HG03066 (cell line): Measurements from ENCODE around the gene ADAMTS8.
"Not testable (repeated sequence)": the region's sequence is repeated elsewhere in the genome, so short reads cannot be mapped to it uniquely, and the experiment has no call there.

Source experiments
- ATAC-seq: cut with Tn5 transposase; IDR thresholded peaks from one replicate; pipeline ENCODE4 v1.9.1; 2021; ENCODE audit warnings: low read depth; ENCODE audit not compliant: unreplicated experiment

The ADAMTS8 gene

GRCh38 chr11:130439160-130439519 is 10.7 kb upstream of the ADAMTS8 start:
- no peak for ATAC-seq

GRCh38 chr11:130438401-130439159 is 10.2 kb upstream of the ADAMTS8 start:
- not testable (repeated sequence) for ATAC-seq

GRCh38 chr11:130437848-130438247 is 9.4 kb upstream of the ADAMTS8 start:
- ATAC-seq, result no peak

DNA sequence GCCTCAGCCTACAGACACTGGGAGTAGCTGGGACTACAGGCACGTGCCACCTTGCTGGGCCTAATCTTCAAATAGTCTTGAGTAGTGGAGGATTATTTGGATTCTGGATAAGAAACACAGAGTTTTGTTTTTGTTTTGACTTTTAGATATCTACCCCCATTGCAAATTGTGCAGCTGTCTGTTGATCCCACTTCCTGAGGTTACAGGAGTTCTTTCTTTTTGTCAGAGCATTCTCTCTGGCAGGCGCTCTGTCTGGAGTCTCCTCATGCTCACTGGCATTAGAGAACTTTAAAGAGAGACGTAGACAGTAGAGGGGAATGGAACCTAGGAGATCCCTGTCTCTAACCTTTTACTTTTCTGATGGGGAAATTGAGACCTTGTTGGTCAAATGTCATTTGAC is 7.8 kb upstream of the ADAMTS8 start:
- ATAC-seq, result no peak

DNA sequence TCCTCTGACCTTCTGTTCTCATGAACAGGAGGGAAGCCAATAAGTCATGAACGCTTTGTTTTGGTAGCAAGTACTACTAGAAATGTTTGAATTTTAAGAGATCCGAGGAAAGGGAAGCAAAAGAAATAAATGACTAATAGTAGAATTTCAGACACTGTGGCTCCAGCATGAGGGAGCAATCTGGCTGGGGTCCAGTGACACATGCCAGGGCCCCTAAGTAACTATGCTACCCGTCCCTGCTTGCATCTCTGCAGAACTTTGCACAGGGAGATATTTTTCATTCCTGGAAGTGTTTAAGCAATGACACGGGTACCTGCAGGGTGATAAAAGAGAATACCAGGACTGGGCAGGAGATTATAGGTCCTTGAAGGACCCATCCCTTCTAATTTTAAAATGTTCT is 7.3 kb upstream of the ADAMTS8 start:
- no peak for ATAC-seq

- ATAC-seq, result peak; percentile 89
These were observed 6.3 kb upstream of the ADAMTS8 start for GRCh38 chr11:130434521-130435223.

- no peak for ATAC-seq
These were observed 4.9 kb upstream of the ADAMTS8 start for GRCh38 chr11:130433357-130433756.

DNA sequence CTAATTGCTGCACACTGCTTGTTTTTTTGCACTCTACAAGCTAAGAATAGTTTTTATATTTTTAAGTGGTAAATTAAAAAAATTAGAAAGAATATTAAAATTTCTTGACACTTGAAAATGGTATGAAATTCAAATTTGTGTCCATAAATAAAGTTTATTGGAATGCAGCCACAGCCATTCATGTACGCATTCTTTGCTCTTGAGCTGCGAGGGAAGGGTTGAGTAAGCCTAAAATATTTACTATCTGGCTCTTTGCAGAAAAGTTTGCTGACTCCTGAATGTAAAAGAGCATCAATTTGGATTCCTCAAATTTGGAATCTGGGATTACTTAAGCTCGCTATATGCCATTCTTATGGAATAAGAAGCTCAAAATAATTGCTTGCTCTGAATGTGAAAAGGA is 3.4 kb upstream of the ADAMTS8 start:
- ATAC-seq, result no peak

- no peak for ATAC-seq
These were observed 2.9 kb upstream of the ADAMTS8 start for GRCh38 chr11:130431331-130431773.

GRCh38 chr11:130429983-130430382 is 1.6 kb upstream of the ADAMTS8 start:
- ATAC-seq, result no peak

DNA sequence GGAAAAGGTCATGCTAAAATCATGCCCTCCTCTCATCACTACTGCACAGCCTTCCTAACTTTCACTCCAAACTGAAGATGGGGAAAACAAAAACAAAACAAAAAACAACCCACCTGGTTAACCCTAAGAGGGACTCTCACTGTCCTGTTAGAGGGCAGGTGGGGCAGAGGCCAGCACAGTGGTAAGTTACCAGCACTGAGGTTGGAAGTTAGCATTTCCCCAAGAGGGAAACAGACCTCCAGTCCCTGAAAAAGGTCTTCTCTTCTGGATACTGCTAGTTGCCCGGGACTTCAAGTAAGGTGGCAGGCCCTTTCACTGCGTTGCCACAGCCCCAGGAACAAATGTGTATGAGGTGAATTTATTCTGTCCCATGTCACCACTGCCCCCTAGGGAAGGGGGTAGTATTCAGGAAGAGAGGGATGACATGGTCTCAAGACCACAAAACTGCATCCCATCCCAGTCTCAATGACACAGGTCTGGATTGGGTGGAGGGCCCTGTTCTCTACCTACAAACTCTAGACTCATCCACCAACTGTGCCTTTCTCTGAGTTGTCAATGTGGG is 792 bp upstream of the ADAMTS8 start:
- no peak for ATAC-seq

DNA sequence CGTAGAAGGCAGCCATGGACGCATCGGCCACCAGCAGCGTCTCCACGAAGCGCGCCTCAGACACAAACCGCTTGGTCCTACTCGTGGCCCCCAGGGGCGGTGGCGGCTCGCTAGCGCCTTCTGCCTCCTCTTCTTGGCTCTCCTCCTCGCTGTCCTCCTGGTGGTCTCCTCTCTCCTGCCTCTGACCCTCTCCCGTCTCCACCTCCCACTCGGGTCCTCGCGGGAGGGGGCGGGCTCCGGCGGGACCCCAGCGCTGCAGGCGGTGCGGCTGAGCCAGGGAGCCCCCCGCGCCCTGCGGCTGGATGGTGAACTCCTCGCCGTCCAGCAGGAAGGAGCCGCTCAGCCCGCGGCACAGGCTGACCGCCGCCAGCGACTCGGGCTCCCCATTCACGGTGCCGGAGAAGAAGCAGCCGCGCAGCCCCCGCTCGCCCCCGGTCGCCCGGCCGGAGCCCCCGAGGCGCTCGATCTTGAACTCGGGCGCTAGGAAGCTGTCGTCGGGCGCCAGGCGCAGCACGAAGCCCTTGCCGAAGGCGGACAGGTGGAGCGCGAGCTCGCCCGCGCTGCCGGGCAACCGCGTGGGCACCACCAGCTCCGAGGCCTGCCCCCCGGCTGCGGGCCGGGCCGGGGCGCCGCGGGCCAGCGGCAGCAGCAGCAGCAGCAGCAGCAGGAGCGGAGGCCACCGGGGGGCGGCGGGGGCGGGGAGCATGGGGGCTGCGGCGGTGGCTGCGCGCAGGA is 661 bp downstream of the ADAMTS8 start:
- no peak for ATAC-seq

- no peak for ATAC-seq
These were observed 1.5 kb downstream of the ADAMTS8 start for GRCh38 chr11:130426837-130427341.

GRCh38 chr11:130426223-130426836 is 2.1 kb downstream of the ADAMTS8 start:
- no peak for ATAC-seq

GRCh38 chr11:130425156-130425555 is 3.3 kb downstream of the ADAMTS8 start:
- no peak for ATAC-seq

DNA sequence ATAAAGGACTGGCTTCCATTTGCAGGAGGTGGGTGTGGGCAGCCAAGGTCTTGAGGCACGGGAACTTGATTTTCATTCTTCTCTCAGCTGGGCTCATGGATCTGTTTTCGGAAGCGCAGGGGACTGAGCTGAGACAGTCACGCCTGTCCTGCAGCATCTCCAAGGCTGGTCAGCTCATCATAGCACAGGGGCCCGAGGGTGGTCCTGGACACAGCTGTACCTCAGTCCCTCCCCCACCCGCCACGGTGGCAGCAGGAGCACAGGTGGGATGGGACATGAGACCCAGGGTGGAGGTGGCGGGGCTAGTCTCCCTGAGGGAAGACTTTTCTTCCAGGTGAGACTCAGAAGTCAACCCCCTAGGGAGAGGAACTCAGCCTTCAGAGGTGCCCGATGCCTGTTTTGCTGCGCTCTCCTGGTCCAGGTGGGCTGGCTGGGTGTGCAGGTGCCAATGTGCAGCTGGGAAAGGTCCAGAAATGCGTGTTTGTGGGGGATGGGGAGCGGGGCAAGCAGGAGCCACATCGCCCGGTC is 3.7 kb downstream of the ADAMTS8 start:
- ATAC-seq, result no peak

DNA sequence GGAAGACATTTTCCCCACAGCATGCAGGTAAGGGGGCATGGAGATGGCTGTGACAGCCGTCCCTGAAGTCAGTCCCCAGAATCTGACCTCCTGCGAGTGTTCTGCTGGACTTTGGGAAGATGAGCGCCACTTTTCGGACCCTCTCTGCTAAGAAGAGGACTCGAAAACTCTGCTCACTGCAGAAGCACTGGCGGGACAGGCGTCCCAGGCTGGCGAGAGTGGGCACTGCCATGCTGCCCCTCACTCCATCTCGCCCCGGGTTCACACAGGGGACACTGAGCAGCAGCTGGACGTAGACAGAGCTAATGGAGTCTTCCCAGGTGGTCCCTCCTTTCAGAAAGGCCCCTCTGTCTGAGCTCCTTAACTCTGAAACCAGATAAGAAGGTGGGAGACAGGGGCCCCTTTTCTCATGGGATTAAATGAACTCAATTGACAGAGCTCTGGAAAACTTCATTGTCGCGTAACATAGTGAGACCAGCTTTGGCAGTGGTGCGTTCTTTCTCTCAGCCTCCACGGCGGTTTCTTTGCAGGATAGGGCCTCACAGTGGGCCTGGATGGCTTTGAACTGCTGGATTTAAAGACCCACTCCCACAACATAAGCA is 4.8 kb downstream of the ADAMTS8 start:
- ATAC-seq, result no peak

DNA sequence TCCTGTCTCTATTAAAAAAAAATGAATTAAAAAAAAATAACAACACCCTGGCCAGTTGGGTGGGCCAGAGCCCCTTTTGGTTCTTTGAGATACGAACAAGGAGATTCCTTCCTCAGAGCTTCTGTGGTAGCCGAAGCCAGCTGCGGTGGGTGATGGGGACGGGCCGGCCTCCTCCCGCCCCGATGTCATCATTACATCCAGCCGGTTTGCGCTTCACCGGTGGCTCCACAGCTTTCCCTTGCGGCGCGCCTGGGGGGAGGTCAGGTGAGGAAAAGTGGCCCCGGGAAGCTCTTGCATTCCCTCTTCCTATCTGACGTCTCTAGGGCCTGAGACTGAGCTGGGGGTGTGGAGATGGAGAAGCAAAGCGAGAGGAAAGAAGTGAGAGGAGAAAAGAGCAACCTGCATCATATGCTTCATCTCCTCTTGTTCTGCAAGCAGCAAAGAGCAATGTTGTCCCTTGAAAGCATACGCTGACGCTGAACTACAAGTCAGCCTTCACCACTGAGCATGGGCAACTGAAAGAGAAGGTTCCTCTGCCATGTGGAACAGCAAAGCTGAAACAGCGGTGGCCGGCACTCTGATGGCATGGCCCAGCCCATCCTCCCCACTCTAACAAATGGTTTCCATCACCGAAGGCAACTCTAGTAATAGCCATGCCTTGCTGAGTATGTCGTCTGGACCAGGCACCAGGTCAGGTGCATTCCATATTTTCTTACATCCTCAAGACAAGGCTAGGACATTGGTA is 6.0 kb downstream of the ADAMTS8 start:
- ATAC-seq, result no peak

DNA sequence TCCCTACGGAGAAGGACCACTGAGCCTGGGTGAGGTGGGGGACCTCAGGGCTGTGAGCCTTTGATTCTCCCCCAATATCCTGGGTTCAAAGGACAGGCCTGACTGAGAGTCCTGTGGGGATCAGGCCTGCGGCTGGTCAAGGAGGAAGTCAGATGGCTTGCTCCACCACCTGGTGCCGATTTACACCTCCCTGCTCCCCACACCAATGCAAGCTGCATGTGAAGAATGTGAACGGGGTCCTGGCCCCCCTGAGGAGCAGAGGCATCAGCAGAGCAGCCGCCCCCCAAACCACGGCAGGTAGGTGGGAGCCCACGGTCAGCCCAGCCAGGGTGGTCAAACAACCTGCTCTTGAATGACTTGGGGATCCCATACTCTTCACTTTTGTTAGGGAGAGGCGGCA is 6.7 kb downstream of the ADAMTS8 start:
- no peak for ATAC-seq
